MM.1S (cell line): ENCODE results near the gene TECPR2.

Experiments used
- DNase-seq: peaks from one replicate; pipeline ENCODE4 v3.0.0-alpha.2; 2015
- H2AFZ ChIP-seq: fragments of 300-600 bp; sonication (generic); 2 replicates; pipeline ENCODE4 v1.6.0; 2016; ENCODE audit warnings: antibody characterized with exemption, low read length
- H3F3A ChIP-seq: fragments of 300-600 bp; sonication (generic); 2 replicates; pipeline ENCODE4 v1.6.1; 2016; ENCODE audit warnings: mild to moderate bottlenecking, antibody characterized with exemption, low read length, moderate library complexity, mixed read lengths; ENCODE audit not compliant: insufficient read depth
- H3K27ac ChIP-seq: fragments of 300-600 bp; sonication (generic); 2 replicates; pipeline ENCODE4 v1.5.1; 2016; ENCODE audit warnings: mild to moderate bottlenecking, low read length
- H3K27me3 ChIP-seq: fragments of 300-600 bp; sonication (generic); replicated peaks from 2 replicates; pipeline ENCODE4 v1.6.0; 2016; ENCODE audit warnings: low read length; ENCODE audit not compliant: insufficient read depth
- H3K36me3 ChIP-seq: fragments of 300-600 bp; sonication (generic); replicated peaks from 2 replicates; pipeline ENCODE4 v1.6.1; 2016; ENCODE audit warnings: mild to moderate bottlenecking, low read length, mixed read lengths; ENCODE audit not compliant: insufficient read depth
- H3K4me1 ChIP-seq: fragments of 300-600 bp; sonication (generic); 2 replicates; pipeline ENCODE4 v1.6.1; 2016; ENCODE audit warnings: low read length, mixed read lengths
- H3K4me2 ChIP-seq: fragments of 300-600 bp; sonication (generic); 2 replicates; pipeline ENCODE4 v1.6.0; 2016; ENCODE audit warnings: low read depth, low read length
- H3K4me3 ChIP-seq: fragments of 300-600 bp; sonication (generic); 2 replicates; pipeline ENCODE4 v1.5.1; 2016; ENCODE audit warnings: low read length, mixed read lengths
- H3K79me2 ChIP-seq: fragments of 300-600 bp; sonication (generic); 2 replicates; pipeline ENCODE4 v1.6.1; 2016; ENCODE audit warnings: mixed run types, low read length, mixed read lengths
- H3K9ac ChIP-seq: fragments of 300-600 bp; sonication (generic); 2 replicates; pipeline ENCODE4 v1.6.1; 2016; ENCODE audit warnings: low read length, mixed read lengths
- H3K9me2 ChIP-seq: fragments of 300-600 bp; sonication (generic); replicated peaks from 2 replicates; pipeline ENCODE4 v1.6.1; 2016; ENCODE audit warnings: mild to moderate bottlenecking, low read length, mixed read lengths; ENCODE audit not compliant: insufficient read depth
- H3K9me3 ChIP-seq: fragments of 300-600 bp; sonication (generic); replicated peaks from 2 replicates; pipeline ENCODE4 v1.6.1; 2016; ENCODE audit warnings: mild to moderate bottlenecking, low read length, mixed read lengths; ENCODE audit not compliant: insufficient read depth
- H4K20me1 ChIP-seq: fragments of 300-600 bp; sonication (generic); 2 replicates; pipeline ENCODE4 v1.6.1; 2016; ENCODE audit warnings: mild to moderate bottlenecking, low read length, moderate library complexity, mixed read lengths; ENCODE audit not compliant: insufficient read depth
- EZH2 ChIP-seq: fragments of 300-600 bp; sonication (generic); optimal IDR thresholded peaks from 2 replicates; pipeline ENCODE3; 2017; ENCODE audit warnings: low read depth, mild to moderate bottlenecking, antibody characterized with exemption, low read length, mixed read lengths
- EZH2phosphoT487 ChIP-seq: fragments of 300-600 bp; sonication (generic); IDR thresholded peaks from 2 replicates; pipeline ENCODE4 v1.6.1; 2018; ENCODE audit warnings: antibody characterized with exemption, low read length
- TF ChIP-seq, protein P1 (sequence below): fragments of 300-600 bp; sonication (generic); IDR thresholded peaks from 2 replicates; pipeline ENCODE4 v1.5.1; 2016; ENCODE audit warnings: antibody characterized with exemption, low read length, mixed read lengths

The TECPR2 gene

DNA sequence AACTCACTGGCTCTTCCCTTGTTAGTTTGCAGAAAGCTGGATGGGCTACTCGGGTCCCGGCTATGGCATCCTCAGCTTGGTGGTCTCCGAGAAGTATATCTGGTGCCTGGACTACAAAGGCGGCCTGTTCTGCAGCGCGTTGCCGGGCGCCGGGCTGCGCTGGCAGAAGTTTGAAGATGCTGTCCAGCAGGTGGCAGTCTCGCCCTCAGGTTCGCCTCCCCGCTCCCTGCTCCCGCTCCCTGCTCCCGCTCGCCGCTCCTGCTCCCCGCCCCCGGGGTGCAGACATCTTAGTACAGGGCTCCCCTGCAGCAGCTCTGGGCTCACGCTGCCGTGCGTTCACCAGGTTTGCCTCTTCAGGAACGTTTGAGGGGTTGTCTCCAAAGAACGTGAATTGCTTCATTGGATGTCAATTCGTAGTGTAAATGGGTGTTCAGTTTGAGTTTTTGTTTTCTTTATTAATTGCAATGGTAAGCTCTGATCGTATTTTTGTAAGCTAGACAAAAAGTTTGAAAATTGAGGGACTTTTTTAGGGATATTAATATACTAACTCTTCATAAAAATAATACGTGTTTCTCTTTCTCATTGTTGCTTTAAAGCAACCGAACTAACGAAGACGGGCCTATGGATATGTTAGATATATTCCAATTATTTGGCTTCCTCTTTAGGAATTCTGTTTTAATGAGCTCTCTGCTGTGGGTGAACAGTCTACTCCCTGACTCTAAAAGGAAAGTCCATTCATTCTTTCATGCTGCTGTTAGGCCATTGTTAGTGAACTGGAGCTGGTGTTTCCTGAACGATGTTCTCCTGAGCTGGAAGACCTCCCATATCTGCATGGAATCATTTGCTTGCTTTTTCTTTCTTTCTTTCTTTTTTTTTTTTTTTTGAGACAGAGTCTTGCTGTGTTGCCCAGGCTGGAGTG is 75.5 kb downstream of the TECPR2 start:
- peak overlapping the region; percentile 76; the same call in 1 of the 2 replicates for H3K4me2 ChIP-seq
- no peak overlapping the region for H2AFZ ChIP-seq
- no peaks in the 10 kb centered on the region for H3K4me1 ChIP-seq
- H3K27me3 ChIP-seq, result no peaks in the 10 kb centered on the region
- no peaks in the 10 kb centered on the region for H3K9me2 ChIP-seq
- no peaks in the 10 kb centered on the region for H3K36me3 ChIP-seq
- no peak overlapping the region for H3K4me3 ChIP-seq
- no peak overlapping the region for H3K9ac ChIP-seq
- no peaks in the 10 kb centered on the region for H3F3A ChIP-seq
- no peak overlapping the region for H3K27ac ChIP-seq
- TF ChIP-seq, protein P1, sequence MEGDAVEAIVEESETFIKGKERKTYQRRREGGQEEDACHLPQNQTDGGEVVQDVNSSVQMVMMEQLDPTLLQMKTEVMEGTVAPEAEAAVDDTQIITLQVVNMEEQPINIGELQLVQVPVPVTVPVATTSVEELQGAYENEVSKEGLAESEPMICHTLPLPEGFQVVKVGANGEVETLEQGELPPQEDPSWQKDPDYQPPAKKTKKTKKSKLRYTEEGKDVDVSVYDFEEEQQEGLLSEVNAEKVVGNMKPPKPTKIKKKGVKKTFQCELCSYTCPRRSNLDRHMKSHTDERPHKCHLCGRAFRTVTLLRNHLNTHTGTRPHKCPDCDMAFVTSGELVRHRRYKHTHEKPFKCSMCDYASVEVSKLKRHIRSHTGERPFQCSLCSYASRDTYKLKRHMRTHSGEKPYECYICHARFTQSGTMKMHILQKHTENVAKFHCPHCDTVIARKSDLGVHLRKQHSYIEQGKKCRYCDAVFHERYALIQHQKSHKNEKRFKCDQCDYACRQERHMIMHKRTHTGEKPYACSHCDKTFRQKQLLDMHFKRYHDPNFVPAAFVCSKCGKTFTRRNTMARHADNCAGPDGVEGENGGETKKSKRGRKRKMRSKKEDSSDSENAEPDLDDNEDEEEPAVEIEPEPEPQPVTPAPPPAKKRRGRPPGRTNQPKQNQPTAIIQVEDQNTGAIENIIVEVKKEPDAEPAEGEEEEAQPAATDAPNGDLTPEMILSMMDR, result peak; percentile 52
- no peak for TF ChIP-seq EZH2phosphoT487
- no peaks in the 10 kb centered on the region for H3K79me2 ChIP-seq
- peak; percentile 26 for DNase-seq
- H3K9me3 ChIP-seq, result no peaks in the 10 kb centered on the region
- no peaks in the 10 kb centered on the region for H4K20me1 ChIP-seq

DNA sequence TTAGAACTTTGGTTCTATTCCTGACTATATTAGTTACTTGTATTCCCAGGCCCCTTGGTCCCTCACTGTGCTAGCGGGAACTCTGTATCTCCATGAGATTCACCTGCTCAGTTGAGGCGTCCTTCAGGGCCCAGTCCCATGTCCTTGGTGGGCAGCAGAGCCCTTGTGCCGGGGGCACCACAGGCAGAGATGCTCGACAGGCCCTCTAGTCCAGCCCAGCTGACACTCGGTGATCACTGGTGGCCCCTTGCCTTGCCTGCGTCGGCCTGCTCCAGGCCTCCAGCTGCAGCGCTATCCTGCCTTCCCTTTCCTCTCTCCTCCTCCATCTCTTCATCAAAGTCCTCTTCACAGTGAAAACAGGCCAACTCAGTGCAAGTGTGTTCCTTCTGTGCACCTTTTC is 76.8 kb downstream of the TECPR2 start:
- Histone ChIP-seq H3K4me3 (no peak overlapping the region), H2AFZ (no peak overlapping the region), H3K9me2 (no peaks in the 10 kb centered on the region), H3K27me3 (no peaks in the 10 kb centered on the region), H3K9me3 (no peaks in the 10 kb centered on the region), H3K9ac (no peak overlapping the region), H3K79me2 (no peaks in the 10 kb centered on the region), H3K36me3 (no peaks in the 10 kb centered on the region), H4K20me1 (no peaks in the 10 kb centered on the region), H3K27ac (no peak overlapping the region), H3K4me2 (no peak overlapping the region), H3K4me1 (no peaks in the 10 kb centered on the region), H3F3A (no peaks in the 10 kb centered on the region)
- DNase-seq, result no peak
- TF ChIP-seq, protein P1, result no peak
- TF ChIP-seq EZH2 (no peak), EZH2phosphoT487 (no peak)

DNA sequence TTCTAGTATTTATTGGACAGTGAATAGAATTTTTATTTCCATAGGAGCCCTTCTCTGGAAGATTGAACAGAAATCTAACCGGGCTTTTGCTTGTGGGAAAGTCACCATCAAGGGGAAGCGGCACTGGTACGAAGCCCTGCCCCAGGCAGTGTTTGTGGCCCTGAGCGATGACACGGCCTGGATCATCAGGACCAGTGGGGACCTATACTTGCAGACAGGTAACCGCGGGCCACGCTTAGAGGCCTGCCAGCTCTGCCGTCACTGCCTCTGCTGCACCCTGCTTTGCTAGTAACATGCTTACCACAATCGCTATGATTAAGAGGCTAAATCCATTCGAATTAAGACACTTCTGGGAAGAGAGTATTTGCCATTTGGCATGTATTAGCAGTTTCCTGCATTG is 77.7 kb downstream of the TECPR2 start:
- DNase-seq, result no peak
- no peaks in the 10 kb centered on the region for H3K27me3 ChIP-seq

More for the DNA sequence above, 77.7 kb downstream of the TECPR2 start:
- Histone ChIP-seq H3K27ac (no peak overlapping the region), H3K4me3 (no peak overlapping the region), H3K9ac (no peak overlapping the region), H3F3A (no peaks in the 10 kb centered on the region), H3K36me3 (no peaks in the 10 kb centered on the region), H3K79me2 (no peaks in the 10 kb centered on the region), H3K9me3 (no peaks in the 10 kb centered on the region), H3K4me1 (no peaks in the 10 kb centered on the region), H3K4me2 (no peak overlapping the region), H4K20me1 (no peaks in the 10 kb centered on the region), H3K9me2 (no peaks in the 10 kb centered on the region), H2AFZ (no peak overlapping the region)
- TF ChIP-seq EZH2, result no peak
- TF ChIP-seq EZH2phosphoT487, result no peak
- TF ChIP-seq, protein P1, result no peak
